NK-92 treated with Interleukin-12 subunit alpha and Interleukin-12 subunit beta, amount 100 ng/mL, for 24 hours (cell line): Measurements from ENCODE around the gene SAMD9L.
"Not testable (repeated sequence)": the region's sequence is repeated elsewhere in the genome, so short reads cannot be mapped to it uniquely, and the experiment has no call there.

ENCODE experiments used
- DNase-seq: peaks from one replicate; lab custom pipeline; 2025; lab: John Stamatoyannopoulos, UW

The SAMD9L gene

DNA sequence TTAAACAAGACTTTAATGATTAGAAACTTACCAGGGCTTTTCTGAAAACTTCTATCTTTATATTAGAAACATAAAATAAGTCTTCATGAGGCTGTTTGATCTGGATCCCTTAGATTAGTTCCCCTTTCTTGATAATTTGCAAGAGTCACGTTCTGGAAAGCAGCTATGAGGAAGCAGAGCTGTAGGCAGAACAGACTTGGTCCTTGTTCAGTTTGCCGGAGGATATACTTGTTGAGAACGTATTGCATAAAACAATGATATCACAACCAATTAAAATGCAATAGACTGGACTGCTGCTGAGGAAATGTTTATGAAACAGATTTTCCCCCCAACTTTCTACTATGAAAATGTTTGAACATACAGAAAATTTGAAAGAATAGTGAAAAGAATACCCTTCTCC is 2.8 kb downstream of the SAMD9L start:
- DNase-seq, result no peak

- no peak for DNase-seq
These were observed 6.1 kb downstream of the SAMD9L start for GRCh38 chr7:93142127-93142526.

DNA sequence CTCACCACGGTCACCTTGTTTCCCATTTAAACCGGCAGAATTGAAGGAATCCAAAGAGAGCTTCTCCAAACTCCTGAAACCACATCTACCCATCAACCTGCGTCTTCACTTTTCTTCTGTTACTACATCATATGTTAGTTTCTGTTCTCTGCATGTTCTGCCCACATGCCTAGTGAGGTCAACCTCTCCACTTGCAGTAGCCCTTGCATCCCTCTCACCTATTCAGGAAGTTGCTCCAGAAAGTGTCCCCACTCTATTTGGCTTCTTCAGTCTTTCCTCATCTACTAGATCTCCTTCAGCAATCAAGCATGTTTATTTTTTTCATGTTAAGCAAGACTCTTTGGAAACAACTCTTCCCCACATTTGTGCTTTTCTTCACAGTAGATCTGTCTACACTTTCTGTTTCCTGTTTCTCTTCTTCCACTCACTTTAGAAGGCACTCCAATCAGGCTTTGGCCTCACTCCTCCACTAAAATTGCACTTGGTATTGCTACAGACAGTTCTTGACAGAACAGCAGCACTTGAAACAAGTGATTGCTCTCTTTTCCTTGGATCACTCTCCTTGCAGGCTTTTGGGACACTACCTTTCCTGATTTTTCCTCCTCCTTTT is 7.5 kb downstream of the SAMD9L start:
- DNase-seq, result no peak

GRCh38 chr7:93138576-93138975 is 9.6 kb downstream of the SAMD9L start:
- no peak for DNase-seq

DNA sequence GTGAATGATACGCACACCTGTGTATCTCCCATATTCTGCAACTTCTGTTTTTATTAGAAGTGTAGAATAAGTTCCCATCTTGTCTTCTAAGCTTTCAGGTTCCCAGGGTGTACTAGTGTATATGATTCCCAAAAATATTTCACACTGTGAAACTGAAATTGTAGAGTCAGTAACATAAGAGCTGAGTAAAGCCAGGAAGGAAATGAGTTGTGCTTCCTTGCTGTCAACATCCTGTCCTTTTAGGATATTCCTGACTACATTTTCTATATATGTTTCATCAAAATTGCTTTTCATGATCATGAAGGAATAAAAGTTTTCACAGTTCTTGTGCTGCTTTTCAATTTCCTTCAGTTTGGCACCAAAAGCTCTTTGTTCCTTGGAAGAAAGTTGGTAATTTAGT is 15.2 kb downstream of the SAMD9L start:
- DNase-seq, result no peak

DNA sequence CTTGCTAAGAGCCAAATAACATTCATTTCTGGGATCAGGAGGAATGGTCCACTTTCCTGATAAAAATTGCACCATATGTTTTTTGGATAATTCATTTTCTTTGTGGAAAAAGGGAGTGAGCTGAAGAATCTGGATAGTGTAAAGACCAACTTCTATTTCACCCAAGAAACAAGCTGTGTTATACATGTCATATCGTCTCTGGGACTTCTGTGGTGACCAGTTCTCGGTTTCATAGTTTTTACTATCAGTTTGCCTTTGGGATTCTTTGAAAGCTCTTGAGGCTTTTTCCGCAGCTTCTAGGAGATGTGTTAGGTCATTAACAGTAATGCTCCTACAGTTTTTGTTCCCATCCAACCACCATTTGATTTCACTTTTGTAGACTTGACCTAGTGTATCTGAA is 16.0 kb downstream of the SAMD9L start:
- DNase-seq, result no peak

DNA sequence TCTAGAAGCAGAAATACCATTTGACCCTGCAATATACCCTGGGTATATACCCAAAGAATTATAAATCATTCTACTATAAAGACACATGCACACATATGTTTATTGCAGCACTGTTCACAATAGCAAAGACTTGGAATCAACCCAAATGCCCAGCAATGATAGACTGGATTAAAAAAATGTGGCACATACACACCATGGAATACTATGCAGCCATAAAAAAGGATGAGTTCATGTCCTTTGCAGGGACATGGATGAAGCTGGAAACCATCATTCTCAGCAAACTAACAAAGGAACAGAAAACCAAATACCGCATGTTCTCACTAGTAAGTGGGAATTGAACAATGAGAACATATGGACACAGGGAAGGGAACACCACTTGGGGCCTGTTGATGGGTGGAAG is 21.2 kb downstream of the SAMD9L start:
- not testable (repeated sequence) for DNase-seq

DNA sequence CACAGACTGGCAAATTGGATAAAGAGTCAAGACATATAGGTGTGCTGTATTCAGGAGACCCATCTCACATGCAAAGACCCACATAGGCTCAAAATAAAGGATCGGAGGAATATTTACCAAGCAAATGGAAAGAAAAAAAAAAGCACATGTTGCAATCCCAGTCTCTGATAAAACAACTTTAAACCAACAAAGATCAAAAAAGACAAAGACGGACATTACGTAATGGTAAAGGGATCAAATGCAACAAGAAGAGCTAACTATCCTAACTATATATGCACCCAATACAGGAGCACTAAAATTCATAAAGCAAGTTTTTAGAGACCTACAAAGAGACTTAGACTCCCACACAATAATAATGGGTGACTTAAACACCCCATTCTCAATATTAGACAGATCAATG is 24.7 kb downstream of the SAMD9L start:
- DNase-seq, result not testable (repeated sequence)

DNA sequence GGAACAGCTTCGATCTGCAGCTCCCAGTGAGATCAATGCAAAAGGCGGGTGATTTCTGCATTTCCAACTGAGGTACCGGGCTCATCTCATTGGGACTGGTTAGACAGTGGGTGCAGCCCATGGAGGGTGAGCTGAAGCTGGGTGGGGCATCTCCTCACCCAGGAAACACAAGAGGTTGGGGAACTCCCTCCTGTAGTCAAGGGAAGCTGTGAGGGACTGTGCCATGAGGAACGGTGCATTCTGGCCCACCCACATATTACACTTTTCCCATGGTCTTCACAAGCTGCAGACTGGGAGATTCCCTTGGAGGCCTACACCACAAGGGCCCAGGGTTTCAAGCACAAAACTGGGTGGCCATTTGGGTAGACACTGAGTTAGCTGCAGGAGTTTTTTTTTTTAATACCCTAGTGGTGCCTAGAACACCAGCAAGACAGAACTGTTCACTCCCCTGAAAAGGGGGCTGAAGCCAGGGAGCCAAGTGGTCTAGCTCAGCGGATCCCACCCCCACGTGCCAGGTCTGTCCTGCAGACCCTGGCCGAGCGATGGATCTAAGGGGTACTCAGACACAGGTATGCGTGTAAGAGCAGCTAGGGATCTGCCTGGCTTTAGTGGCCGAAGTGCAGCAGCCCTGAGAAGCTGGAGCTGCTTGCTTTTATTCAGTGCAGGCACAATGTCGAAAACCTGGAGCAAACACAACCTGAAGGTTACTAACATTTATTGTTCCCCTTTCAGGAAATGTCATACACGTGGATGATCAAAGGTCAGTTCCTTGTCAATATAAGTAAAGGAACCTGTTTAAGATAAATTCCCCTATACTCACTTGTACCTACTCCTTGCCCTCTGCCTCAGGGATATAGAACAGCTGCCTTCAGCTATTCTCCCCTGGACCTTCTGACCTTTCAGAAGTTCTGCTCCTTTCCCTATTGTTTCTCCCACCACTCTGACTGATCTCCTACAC is 27.3 kb downstream of the SAMD9L start:
- no peak for DNase-seq

DNA sequence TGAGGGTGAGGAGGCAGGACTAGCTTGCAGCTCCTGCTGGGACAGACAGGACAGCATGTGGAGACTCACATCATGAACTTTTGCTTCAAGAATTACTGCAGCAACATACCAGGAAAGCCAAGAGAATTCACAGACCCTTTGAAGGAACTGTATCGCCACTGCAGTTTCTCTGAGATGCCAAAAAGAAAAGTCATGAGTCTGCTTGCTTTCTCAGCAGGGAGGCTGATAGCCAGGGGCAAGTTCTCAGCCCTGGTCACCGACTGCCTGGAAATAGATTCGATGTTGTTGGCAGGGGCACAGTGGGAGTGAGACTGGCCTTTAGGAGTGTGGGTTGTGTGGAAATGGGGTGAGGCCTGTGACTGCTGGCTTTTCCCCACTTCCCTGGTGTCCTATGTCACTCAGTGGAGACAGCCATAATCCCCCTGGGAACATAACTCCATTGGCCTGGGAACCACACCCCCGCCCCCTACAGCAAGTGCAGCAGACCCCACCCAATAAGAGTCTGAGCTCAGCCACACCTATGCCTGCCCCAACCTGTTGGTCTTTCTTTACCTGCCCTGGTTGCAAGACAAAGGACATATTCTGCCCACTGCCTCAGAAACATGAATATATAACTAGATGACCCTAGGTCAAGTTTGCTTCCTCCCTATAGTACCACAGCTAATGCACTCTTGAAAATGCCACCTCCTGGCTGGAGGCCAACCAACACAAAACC is 28.8 kb downstream of the SAMD9L start:
- no peak for DNase-seq

DNA sequence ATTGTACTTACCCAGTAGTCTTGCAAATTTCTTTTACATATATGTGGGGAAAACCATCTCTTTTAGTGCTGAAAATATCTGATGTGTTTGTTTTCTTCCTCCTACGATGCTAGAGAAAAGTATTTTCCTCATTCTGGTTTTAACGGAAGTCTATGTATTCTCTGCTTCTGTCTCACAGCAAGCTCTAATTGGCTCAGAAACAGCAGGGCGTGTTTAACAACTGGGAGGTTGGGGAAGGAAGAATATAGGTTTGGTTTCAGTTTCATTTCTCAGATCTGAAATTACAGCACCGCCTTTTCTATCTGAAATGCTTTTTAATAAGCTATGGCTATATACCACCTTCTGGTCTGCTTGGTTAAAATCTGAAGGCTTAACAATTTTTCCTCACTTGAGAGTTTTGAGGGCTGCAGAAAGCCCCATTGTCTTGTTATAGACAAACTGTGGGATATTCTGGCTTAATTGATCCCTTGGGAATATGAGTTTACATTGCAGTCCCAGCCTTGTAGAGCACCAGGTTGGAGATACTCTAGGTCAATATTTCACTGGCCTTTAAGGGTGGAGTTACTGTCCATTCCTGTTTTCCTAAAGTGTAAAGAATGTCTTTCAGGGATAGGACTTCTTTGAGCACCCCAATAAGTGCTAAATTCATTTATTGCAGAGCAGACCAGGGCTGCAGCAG is 30.2 kb downstream of the SAMD9L start, which contains the start of gene SAMD9:
Gene SAMD9 (minus strand): TSS at position 128 of the 679 bp plus-strand sequence. CDS start 11,882 bp downstream, outside the sequence.
- peak; percentile 37 for DNase-seq

- DNase-seq, result no peak
These were observed 30.9 kb downstream of the SAMD9L start for GRCh38 chr7:93117327-93117726.

GRCh38 chr7:93115796-93116195 is 32.4 kb downstream of the SAMD9L start:
- DNase-seq, result no peak

DNA sequence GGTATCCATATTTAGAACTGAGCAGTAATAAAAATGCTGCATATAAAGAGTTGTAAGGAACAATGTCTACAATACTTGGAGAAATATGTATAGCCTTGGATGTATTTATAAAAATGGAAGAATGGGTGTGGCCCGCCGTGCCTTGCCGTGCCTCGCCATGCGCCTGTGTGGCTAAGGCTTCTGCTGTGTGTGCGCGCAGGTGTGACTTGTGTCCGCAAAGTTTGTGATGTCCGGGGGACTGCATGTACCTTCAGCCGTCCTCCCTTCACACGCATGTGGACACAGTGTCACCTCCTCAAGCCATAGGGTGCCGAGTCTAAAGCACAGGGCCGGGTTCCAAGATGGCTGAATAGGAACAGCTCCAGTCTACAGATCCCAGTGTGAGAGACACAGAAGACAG is 40.2 kb downstream of the SAMD9L start:
- DNase-seq, result no peak

- no peak for DNase-seq
These were observed 50.8 kb downstream of the SAMD9L start for GRCh38 chr7:93097388-93097787.

DNA sequence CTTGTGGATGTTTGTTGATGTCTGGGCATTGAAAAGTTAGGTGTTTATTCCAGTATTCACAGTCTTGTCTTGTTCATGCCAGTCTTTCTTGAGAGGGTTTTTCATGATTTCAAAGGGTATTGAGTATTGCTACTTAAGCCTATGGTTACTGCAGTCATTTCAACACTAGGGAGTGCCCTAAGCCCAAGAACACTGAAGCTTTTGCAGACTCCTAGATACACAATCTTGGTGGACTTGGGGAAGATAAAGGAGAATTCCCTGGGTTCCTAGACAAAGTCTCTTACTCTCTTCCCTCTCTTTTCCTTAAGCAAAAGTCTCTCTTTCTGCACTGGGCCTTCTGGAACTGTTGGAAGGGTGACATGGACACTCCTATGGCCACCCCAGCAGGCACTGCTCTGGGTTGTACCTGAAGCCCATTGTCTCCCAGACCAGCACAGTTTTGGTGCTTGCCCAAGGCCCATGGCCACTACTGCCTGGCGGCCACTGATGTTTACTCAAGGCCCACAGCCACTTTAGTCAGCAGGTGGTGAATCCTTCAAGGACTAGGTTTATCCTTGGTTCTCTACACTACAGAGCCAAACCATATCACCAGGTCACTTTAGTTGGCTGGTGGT is 55.3 kb downstream of the SAMD9L start:
- DNase-seq, result no peak
